Muscle of leg (tissue), 11 donors: Measurements from ENCODE around the gene RREB1. TPM values are rescaled to one million over a fixed set of nuclear protein-coding genes. Genes with fewer than 3 reads are reported as not detected.

Experiments
- DNase-seq: peaks from one replicate; pipeline ENCODE4 v3.0.0; 2013
- H3K27ac ChIP-seq: one replicate; pipeline ENCODE4 v1.5.1; 2013; ENCODE audit warnings: mild to moderate bottlenecking, low read length, control low read depth
- H3K27me3 ChIP-seq: one replicate; pipeline ENCODE4 v1.6.1; 2013; ENCODE audit warnings: low read length; ENCODE audit not compliant: control insufficient read depth, insufficient read depth
- H3K36me3 ChIP-seq: one replicate; pipeline ENCODE4 v1.6.1; 2013; ENCODE audit warnings: low read length; ENCODE audit not compliant: control insufficient read depth, insufficient read depth
- H3K4me1 ChIP-seq: one replicate; pipeline ENCODE4 v1.6.1; 2013; ENCODE audit warnings: low read length; ENCODE audit not compliant: control insufficient read depth, insufficient read depth
- H3K4me3 ChIP-seq: one replicate; pipeline ENCODE4 v1.5.1; 2013; ENCODE audit warnings: low read length, control low read depth
- H3K9me3 ChIP-seq: replicated peaks from 2 replicates; pipeline ENCODE4 v1.6.1; 2013; ENCODE audit warnings: low read depth, low read length; ENCODE audit not compliant: control insufficient read depth
- WGBS: methylation state at CpG from one replicate; pipeline ENCODE4 v1.1.5; 2013; ENCODE audit warnings: missing lambda C conversion rate; ENCODE audit not compliant: insufficient coverage; 5-methylcytosine and 5-hydroxymethylcytosine counted together
- polyA plus RNA-seq, 8 donors: library from polyadenylated mRNA; unstranded; fragments of 120-200 nt; gene quantifications; one replicate each; pipeline versions ENCODE4 v1.2.1 to v1.2.3, GENCODE V29; 2013; ENCODE audit warnings: inconsistent platforms in 1 of 8, low replicate concordance in 1 of 8; ENCODE audit not compliant: insufficient read length in 8 of 8, insufficient read depth in 1 of 8
- total RNA-seq: library from RNA; stranded (reverse); fragments of 120-200 nt; gene quantifications from one replicate; pipeline ENCODE4 v1.2.4, GENCODE V29; 2013

Gene RREB1
- total and polyA plus RNA-seq, 9 donors: 12.2 to 21.4 (median 19.0) TPM

DNA sequence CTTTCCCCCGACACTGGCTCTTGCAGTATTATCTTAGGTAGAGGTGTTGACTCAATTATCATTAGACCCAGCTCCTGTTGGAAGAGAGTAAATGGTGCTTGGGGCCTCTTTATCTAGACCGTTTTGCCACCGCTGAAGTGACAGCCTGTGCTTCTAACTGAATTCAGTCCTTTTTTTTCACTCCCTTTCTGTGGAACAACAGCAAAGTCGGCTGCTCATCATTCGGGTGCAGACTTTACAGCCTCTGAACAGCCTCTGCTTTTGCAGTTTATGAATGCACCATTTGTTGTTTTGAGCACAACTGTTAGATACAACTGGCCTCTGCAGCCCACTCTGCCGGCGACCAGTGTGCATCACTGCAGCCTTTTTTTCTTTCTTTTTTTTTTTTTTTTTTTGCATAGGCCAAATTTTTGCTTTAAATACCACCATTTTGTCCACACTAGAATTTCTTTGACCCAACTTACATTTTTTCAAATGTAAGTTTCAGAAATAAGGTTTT lies 35.8 kb downstream of the RREB1 start:
- 52% methylated on average over 4 of the region's 7 CpGs for WGBS
- H3K36me3 ChIP-seq: no peaks in the 10 kb centered on the region
- peaks cover 53% of the 10 kb centered on the region for H3K4me1 ChIP-seq
- peak; percentile 78 for DNase-seq
- H3K27ac ChIP-seq: peak overlapping the region; percentile 79
- H3K27me3 ChIP-seq: no peaks in the 10 kb centered on the region
- H3K9me3 ChIP-seq: no peaks in the 10 kb centered on the region
- no peak overlapping the region for H3K4me3 ChIP-seq

DNA sequence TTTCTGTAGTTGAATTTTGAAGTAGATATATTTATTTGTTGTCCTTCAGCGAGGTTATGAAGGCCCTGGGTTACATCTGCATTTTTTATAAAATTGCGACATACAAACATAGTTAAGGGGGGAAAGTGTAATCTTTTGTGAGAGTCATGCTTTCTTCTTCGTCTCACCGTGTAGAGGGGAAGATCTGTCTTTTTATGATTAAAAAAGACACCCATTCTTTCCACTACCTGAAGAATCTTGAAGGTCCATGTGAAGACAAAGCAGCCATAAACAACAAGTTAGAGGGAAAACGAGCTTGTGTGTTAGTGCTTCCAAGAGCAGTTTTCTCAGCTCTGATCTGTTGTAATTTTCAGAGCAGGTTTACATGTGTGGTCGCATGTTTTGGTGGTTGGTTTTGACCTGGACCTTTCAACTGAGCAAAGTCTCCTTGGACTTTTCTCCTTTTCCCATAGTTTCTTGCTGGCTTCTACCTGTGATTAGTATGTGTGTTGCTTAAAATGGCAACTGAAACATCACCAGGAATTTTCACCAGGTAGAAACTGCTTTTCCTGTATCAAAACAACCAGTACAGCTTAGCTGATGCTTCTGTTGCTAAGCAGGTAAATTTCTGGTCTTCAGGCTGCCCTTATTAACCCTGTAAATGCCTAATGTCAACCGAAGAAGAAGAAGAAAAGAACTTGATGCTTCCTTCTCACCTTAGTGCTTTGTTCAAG lies 37.3 kb downstream of the RREB1 start:
- Histone ChIP-seq H3K27ac (peak overlapping the region; percentile 89), H3K4me3 (no peak overlapping the region)

DNA sequence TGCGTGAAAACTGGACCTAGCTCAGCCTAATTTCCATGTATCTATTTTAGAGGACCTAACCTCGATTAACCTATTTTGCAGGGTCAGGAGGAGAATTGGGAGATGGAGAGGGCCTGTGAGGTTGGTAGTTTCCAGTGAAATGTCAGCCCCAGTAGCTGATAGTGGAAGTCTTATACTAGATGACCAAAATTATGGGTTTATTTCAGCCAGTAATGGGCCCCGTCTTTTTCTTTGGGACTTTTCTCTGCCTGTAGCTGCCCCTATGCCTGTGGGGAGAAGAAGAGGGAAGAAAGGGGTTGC lies 37.8 kb downstream of the RREB1 start:
- peaks cover 53% of the 10 kb centered on the region for H3K4me1 ChIP-seq
- no peaks in the 10 kb centered on the region for H3K27me3 ChIP-seq
- no peak overlapping the region for H3K4me3 ChIP-seq
- no CpG with 5 or more reads among the region's 3 CpGs for WGBS
- H3K27ac ChIP-seq: peak overlapping the region; percentile 89
- no peaks in the 10 kb centered on the region for H3K36me3 ChIP-seq
- H3K9me3 ChIP-seq: no peaks in the 10 kb centered on the region
- DNase-seq: no peak

More for the DNA sequence above, 37.3 kb downstream of the RREB1 start:
- Histone ChIP-seq H3K4me1 (peaks cover 53% of the 10 kb centered on the region), H3K9me3 (no peaks in the 10 kb centered on the region), H3K36me3 (no peaks in the 10 kb centered on the region), H3K27me3 (no peaks in the 10 kb centered on the region)
- no peak for DNase-seq
- 100% methylated on average over 1 of the region's 7 CpGs for WGBS

DNA sequence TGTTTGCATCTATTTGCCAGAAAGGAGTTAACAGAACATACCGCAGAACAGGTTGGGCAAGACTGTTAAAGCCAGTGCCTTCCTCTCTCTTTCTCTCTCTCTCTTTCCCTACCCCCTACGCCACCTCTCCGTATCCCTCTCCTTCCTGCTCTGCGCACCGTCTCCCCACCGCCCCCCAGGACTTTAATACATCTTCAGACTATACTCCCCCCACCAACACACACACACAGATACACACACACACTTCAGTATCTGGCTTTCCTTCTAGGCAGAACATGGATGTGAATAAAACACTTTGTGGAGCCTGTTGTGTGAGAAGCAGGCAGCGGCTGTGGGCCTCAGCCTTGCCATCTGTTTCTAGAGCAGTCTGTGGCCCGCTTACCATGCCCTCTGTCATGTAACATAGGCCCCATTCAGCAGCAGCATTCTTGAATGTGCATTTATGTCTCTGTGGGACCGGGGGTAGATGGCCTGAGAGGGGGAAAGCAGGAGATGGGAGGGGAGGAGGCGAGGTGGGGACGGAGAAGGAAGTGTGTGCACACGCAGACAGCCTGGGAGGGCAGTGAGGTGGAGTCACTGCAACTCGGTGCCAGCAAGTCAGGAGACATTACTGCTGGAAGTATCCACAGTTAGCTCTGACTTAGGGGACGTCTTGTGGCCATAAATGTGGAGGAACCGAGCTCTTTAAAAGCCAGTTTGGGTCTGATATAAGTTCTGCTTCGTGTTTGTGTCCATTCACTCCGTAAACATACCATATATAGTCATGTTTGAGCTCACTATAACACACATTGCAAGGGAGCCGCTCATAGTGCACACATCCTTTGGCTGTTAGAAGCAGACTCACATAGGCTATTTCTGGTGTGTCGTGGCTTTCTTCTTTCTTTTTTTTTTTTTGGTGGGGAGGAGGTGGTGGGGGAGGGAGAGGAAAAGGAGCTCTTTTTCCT lies 38.4 kb downstream of the RREB1 start:
- H3K27me3 ChIP-seq: no peaks in the 10 kb centered on the region
- H3K36me3 ChIP-seq: no peaks in the 10 kb centered on the region
- H3K9me3 ChIP-seq: no peaks in the 10 kb centered on the region
- no peak overlapping the region for H3K4me3 ChIP-seq
- peaks cover 54% of the 10 kb centered on the region for H3K4me1 ChIP-seq
- peak overlapping the region; percentile 89 for H3K27ac ChIP-seq
- 45% methylated on average over 12 of the region's 19 CpGs for WGBS
- DNase-seq: peak; percentile 66

DNA sequence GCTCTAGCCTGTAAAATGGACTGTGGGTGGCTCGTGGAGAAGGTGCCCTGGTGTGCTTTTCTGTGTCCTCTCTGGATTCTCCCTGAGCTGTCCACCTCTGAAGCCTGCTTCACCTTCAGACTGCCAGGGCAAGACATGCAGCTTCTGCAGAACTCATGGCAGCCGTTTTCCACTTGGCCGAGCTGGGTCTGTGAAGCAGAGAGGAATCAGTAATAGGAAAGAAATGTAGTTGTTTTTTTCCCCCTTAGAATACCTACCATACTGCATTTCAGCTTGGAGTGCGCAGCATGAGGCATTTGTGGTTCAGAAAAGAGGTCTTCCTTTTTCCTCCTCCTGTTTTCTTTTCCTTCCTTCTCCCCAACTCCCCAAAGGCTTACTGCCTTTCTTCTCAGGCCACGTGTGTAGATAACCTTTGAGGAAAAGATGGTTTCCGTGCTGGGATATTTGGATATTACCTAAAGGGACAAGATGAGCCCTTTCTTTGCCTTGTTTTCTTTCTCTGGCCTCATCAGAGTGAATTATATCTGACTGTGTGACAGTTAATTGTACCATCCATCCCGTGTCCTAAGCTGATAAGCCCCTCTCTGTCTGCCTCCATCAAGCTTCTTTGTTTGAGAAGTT lies 39.4 kb downstream of the RREB1 start:
- peaks cover 50% of the 10 kb centered on the region for H3K4me1 ChIP-seq
- WGBS: 20% methylated on average over 1 of the region's 7 CpGs
- no peak overlapping the region for H3K4me3 ChIP-seq
- H3K9me3 ChIP-seq: no peaks in the 10 kb centered on the region
- no peaks in the 10 kb centered on the region for H3K27me3 ChIP-seq
- H3K36me3 ChIP-seq: no peaks in the 10 kb centered on the region
- peak overlapping the region; percentile 89 for H3K27ac ChIP-seq
- no peak for DNase-seq

DNA sequence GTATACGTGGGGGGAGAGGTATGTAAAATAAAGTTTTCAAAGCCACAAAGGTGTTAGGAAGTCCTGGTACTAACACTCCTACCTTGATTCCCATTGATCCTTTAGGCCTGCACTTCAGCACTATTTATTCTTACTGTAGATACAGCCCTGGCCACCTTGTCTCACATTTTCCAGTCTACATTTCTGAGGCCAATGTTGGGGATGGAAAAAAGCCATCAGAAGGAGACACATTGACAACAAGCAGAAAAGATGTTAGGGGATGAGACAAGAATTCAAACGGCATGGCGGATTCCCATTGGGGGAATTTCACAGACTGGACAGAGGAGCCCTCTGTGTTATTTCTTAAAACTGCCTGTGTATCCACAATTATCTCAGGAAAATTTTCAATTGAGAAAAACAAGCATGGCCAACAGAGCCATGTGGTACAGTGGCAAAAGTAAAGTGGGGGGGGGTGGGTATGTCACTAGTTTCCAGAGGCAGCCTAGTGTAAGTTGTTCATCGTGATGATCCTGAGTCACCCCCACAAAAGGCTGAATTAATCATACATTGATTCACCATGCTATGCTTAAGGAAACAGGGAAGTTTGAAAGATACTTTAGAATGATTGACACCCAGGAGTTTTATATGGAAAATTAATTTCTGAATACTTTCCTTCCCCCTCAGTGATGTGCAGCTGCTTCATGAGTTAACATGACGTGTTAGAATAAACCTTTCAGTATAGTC lies 40.5 kb downstream of the RREB1 start:
- Histone ChIP-seq H3K27ac (no peak overlapping the region), H3K9me3 (no peaks in the 10 kb centered on the region), H3K27me3 (no peaks in the 10 kb centered on the region), H3K4me3 (no peak overlapping the region), H3K36me3 (no peaks in the 10 kb centered on the region), H3K4me1 (peaks cover 44% of the 10 kb centered on the region)
- WGBS: no CpG with 5 or more reads among the region's 5 CpGs
- peak; percentile 53 for DNase-seq

DNA sequence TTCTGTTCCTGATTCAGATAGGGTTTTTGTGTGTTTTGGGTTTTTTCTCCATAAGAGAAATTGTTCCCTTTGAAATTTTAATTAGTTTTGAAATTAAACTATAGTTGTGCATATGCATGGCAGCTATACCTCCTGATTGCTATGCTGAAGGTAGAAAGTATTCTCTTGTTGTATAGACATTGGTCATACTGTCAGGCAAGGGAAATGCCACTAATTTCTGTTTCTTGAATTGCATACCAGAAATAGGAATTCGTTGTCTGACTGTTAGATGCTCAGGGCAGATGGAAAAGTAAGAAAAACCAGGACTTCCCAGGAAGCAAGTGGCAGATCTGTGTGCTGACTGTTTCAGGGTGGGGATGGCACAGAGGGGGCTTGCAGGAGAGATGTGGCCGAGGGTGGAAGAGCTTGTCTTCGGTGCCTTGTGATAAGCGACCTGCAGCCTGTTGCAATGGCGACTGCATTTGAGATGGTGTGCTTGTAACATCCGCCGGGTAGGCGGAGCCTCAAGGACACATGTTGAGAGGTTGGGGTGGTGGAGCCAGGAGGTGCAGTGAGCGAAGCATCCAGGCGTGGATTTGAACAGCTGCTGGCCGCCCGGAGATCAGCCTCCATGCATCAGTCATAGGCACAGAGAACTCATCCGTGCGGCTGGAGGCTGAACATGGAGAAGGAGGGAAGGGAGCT lies 42.8 kb downstream of the RREB1 start:
- Histone ChIP-seq H3K27ac (no peak overlapping the region), H3K36me3 (no peaks in the 10 kb centered on the region), H3K4me1 (peaks cover 56% of the 10 kb centered on the region), H3K9me3 (no peaks in the 10 kb centered on the region), H3K27me3 (no peaks in the 10 kb centered on the region), H3K4me3 (no peak overlapping the region)
- 56% methylated on average over 12 of the region's 14 CpGs for WGBS
- DNase-seq: no peak

DNA sequence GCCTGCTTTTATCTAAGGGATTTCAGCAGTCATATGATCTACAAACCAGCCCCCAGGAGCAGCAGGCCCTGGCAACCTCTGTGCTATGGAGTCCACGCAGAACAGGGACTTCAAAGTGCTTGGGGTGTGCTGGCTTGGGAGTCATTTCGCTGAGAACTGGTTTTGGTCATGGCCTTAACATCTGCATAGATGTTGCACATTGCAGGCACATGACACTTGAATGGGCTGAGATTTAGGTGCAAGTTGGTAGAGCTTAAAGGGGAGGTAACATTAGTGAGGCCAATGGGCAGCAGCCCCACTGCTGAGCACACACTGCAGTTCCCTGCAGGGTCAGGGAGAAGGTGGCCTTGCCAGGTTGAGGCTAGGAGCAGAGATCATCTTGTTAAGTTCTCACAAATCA lies 43.6 kb downstream of the RREB1 start:
- Histone ChIP-seq H3K36me3 (no peaks in the 10 kb centered on the region), H3K9me3 (no peaks in the 10 kb centered on the region), H3K4me1 (peaks cover 53% of the 10 kb centered on the region), H3K4me3 (no peak overlapping the region), H3K27ac (no peak overlapping the region), H3K27me3 (no peaks in the 10 kb centered on the region)
- 45% methylated on average over 2 of the region's 2 CpGs for WGBS
- no peak for DNase-seq

DNA sequence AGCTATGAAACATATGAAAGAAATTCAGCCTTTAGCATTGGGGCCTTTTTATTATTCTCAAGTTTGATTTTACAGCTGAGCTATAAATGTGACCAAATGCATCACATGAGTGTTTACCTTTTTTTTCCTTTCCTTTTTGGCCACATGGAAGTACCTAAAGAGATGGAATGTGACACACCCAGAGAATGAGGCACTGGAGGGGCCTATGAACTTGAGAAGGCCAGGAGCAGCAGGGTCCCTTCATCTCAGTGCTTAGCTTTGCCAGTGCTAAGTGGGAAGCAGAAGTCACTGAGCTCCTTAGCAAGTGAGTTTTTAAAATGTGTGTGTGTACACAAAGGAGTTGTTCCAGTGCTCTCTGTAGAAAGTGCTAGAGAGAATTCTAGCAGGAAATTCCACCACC lies 44.7 kb downstream of the RREB1 start:
- no peak overlapping the region for H3K4me3 ChIP-seq
- H3K27ac ChIP-seq: peak overlapping the region; percentile 62
- no peaks in the 10 kb centered on the region for H3K36me3 ChIP-seq
- DNase-seq: no peak
- H3K9me3 ChIP-seq: no peaks in the 10 kb centered on the region
- H3K27me3 ChIP-seq: no peaks in the 10 kb centered on the region
- H3K4me1 ChIP-seq: peaks cover 52% of the 10 kb centered on the region
